KOPT-K1 (cell line): Measurements from ENCODE around the gene ACAN.

Source experiments
- H3K27ac ChIP-seq: fragments of 200-600 bp; sonication (generic); 2 replicates; pipeline ENCODE4 v1.5.1; 2016; ENCODE audit warnings: antibody characterized with exemption, mild to moderate bottlenecking, low read depth, low read length; ENCODE audit not compliant: poor library complexity, severe bottlenecking
- H3K36me3 ChIP-seq: fragments of 200-600 bp; sonication (generic); 2 replicates; pipeline ENCODE4 v1.5.1; 2017; ENCODE audit warnings: antibody characterized with exemption, mild to moderate bottlenecking, low read length, moderate library complexity; ENCODE audit not compliant: insufficient read depth
- H3K9me3 ChIP-seq: fragments of 200-600 bp; sonication (generic); 2 replicates; pipeline ENCODE4 v1.5.1; 2017; ENCODE audit warnings: antibody characterized with exemption, low read length, mild to moderate bottlenecking; ENCODE audit not compliant: insufficient read depth, poor library complexity, severe bottlenecking

The ACAN gene

GRCh38 chr15:88792342-88793282 is 10.6 kb upstream of the ACAN start:
- H3K9me3 ChIP-seq, result no peaks in the 10 kb centered on the region
- H3K36me3 ChIP-seq, result no peaks in the 10 kb centered on the region
- no peak overlapping the region for H3K27ac ChIP-seq

GRCh38 chr15:88794001-88794400 is 9.2 kb upstream of the ACAN start:
- no peaks in the 10 kb centered on the region for H3K9me3 ChIP-seq
- H3K27ac ChIP-seq, result no peak overlapping the region

GRCh38 chr15:88797663-88798339 is 5.4 kb upstream of the ACAN start:
- Histone ChIP-seq H3K36me3 (no peaks in the 10 kb centered on the region), H3K9me3 (no peaks in the 10 kb centered on the region), H3K27ac (no peak overlapping the region)

More at GRCh38 chr15:88794001-88794400, 9.2 kb upstream of the ACAN start:
- H3K36me3 ChIP-seq, result no peaks in the 10 kb centered on the region

DNA sequence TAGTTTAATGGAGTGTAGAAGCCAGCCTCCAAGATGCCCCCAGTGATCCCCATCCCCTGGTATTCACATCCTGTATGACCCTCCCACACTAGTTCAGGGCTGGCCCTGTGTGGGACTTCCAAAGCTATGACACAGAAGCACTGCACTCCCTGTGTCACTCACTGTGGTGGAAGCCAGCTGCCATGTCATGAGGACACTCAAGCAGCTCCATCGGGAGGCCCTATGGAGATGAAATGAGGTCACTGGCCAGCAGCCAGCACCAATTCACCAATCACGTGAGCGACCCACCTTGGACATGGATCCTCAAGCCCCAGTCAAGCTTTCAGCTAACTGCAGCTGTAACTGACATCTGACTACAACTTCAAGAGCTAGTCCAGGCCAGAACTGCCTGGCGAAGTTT is 3.9 kb upstream of the ACAN start:
- Histone ChIP-seq H3K36me3 (no peaks in the 10 kb centered on the region), H3K27ac (no peak overlapping the region)

DNA sequence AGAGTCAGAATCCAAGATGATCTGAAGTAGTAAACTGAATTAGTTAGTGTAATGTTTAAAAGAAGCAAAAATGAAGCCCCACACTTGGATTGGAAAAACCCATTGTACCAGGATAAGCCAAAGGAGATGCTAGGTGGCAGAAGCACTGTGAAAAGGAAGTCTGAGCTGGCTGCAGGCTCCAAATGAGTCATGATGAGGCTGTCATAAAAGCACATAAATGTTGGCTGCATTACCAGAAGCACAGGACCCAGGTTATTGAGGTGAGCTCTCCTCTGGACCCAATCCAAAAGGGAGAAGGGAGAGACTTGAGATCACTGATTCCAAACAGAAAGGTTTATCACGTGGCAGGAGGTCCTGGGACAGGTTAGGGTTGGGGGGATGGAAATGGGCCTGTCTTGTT is 3.2 kb upstream of the ACAN start:
- Histone ChIP-seq H3K27ac (no peak overlapping the region), H3K9me3 (no peaks in the 10 kb centered on the region), H3K36me3 (no peaks in the 10 kb centered on the region)

More for the DNA sequence above, 3.9 kb upstream of the ACAN start:
- H3K9me3 ChIP-seq, result no peaks in the 10 kb centered on the region

GRCh38 chr15:88800738-88801137 is 2.5 kb upstream of the ACAN start:
- Histone ChIP-seq H3K27ac (no peak overlapping the region), H3K36me3 (no peaks in the 10 kb centered on the region), H3K9me3 (no peaks in the 10 kb centered on the region)

- Histone ChIP-seq H3K9me3 (no peaks in the 10 kb centered on the region), H3K36me3 (no peaks in the 10 kb centered on the region), H3K27ac (no peak overlapping the region)
Measured at GRCh38 chr15:88802250-88802990, 816 bp upstream of the ACAN start.

- Histone ChIP-seq H3K36me3 (no peaks in the 10 kb centered on the region), H3K27ac (no peak overlapping the region), H3K9me3 (no peaks in the 10 kb centered on the region)
Measured at GRCh38 chr15:88802991-88803240, 320 bp upstream of the ACAN start.

DNA sequence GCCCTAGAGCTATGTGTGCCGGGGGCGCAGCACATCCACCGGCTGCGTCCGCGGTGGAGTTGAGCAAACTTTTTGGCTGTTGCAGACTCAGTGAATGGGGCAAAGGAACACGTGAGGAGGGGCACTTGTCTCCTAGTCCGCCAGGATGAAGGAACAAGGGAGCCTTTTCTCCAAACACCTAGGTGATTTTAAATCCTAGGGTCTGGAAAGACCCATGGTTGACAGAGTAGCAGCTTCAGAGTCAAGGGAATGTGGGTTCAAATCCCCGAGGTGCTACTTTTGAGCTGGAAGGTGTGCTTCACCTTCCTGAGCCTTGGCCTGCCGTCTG is 648 bp downstream of the ACAN start:
- H3K27ac ChIP-seq, result no peak overlapping the region
- H3K9me3 ChIP-seq, result no peaks in the 10 kb centered on the region
- no peaks in the 10 kb centered on the region for H3K36me3 ChIP-seq

DNA sequence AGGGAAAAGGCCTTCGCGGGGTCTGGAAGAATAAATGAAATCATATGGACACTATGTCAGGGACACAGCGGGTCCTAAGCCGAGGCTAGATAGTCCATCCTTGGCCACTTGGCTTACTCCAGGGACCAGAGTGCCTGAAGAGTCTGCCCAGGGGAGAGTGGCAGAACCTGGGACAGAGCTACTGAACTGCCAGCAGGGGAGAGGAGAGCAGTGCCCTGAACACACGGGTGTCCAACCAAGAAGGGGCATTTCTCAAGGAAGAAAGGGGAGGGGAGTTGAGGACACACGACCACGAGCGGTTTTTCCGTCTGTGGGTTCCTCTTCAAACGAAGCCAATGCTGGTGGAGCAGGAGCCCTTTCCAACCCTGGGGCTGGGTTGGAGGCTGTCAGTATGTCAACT is 1.0 kb downstream of the ACAN start:
- Histone ChIP-seq H3K9me3 (no peaks in the 10 kb centered on the region), H3K27ac (no peak overlapping the region), H3K36me3 (no peaks in the 10 kb centered on the region)

GRCh38 chr15:88805031-88805780 is 2.0 kb downstream of the ACAN start:
- Histone ChIP-seq H3K9me3 (no peaks in the 10 kb centered on the region), H3K36me3 (no peaks in the 10 kb centered on the region), H3K27ac (no peak overlapping the region)

DNA sequence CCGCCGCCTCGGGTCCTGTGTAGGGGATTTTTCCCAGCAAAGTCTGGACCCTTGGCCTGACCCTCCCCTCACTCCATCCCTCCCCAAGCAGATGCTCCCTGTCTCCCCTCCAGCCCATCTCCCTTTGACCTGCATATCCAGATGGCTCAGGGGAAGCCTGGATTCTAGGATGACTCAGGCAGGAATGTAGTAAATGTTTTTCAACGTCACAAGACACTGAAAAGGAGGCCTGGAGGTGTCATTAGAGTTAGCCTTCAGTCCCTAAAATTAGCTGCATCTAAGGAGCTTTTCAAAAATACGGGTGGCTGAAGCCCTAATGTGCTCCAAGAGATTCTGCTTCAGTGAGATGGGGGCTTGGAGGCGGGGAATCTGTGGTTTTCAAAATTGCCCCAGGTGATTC is 7.2 kb downstream of the ACAN start:
- H3K36me3 ChIP-seq, result no peaks in the 10 kb centered on the region
- no peaks in the 10 kb centered on the region for H3K9me3 ChIP-seq
- no peak overlapping the region for H3K27ac ChIP-seq

GRCh38 chr15:88812133-88812532 is 8.9 kb downstream of the ACAN start:
- no peaks in the 10 kb centered on the region for H3K36me3 ChIP-seq
- no peak overlapping the region for H3K27ac ChIP-seq
- no peaks in the 10 kb centered on the region for H3K9me3 ChIP-seq

DNA sequence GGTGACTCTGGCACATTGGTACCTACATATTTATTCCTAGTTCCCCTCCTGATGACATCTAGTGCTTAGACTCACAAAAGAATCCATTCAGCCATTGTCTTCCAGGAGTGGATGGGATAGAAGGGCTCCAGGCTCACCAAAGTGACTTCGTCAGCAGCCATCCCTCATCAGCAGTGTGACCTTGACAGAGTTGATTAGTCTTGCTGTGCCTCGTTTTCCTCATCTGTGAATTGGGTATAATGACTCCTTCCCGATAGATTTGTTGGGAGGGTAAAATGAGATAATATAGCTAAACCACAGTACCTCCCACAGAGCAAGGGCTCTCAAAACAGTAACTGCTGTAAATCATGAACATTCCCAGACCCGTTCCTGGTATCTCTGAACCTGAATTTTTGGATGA is 10.7 kb downstream of the ACAN start:
- Histone ChIP-seq H3K9me3 (no peaks in the 10 kb centered on the region), H3K36me3 (no peaks in the 10 kb centered on the region), H3K27ac (no peak overlapping the region)

- Histone ChIP-seq H3K36me3 (no peaks in the 10 kb centered on the region), H3K27ac (no peak overlapping the region), H3K9me3 (no peaks in the 10 kb centered on the region)
Measured at GRCh38 chr15:88814393-88814792, 11.2 kb downstream of the ACAN start.
